ENCODE results near the gene NKIRAS2. TPM values are rescaled to one million over a fixed set of nuclear protein-coding genes. Genes with fewer than 3 reads are reported as not detected.

NKIRAS2 gene
- total RNA-seq, 1 experiment from 2014 or later: 38.3 TPM

- TF ChIP-seq CTCF (conservative IDR thresholded peaks at IDR 0.05): no peak
- TF ChIP-seq EZH2 (IDR thresholded peaks at IDR 0.05; ENCODE audit: low read depth): no peak
- ChIA-PET POLR2A (ENCODE audit: unreplicated experiment) (no interaction called here), CTCF (no interaction called here)
- Histone ChIP-seq H3K27me3 (ENCODE audit: insufficient read depth, low read depth) (no peaks in the 10 kb centered on the region), H4K20me1 (ENCODE audit: insufficient read depth) (no peaks in the 10 kb centered on the region), H3F3A (ENCODE audit: insufficient read depth, low read depth) (no peaks in the 10 kb centered on the region), H3K27ac (no peak overlapping the region), H3K4me2 (no peak overlapping the region), H3K4me1 (replicated peaks; ENCODE audit: insufficient read depth) (no peaks in the 10 kb centered on the region), H3K9me2 (ENCODE audit: insufficient read depth) (no peaks in the 10 kb centered on the region), H3K9me3 (ENCODE audit: insufficient read depth, low read depth) (no peaks in the 10 kb centered on the region), H2AFZ (no peak overlapping the region), H3K79me2 (ENCODE audit: low read depth) (no peaks in the 10 kb centered on the region), H3K4me3 (no peak overlapping the region), H3K36me3 (ENCODE audit: low read depth) (no peaks in the 10 kb centered on the region)
- DNase-seq: no peak
- no TSS peak for BruUV-seq (replicated peaks)
- intact Hi-C loops (cut with micrococcal nuclease; ENCODE audit: unreplicated experiment): no loop called here
Observed at GRCh38 chr17:42042598-42043319, 22.9 kb downstream of the NKIRAS2 start.

- Histone ChIP-seq H3K79me2 (ENCODE audit: low read depth) (no peaks in the 10 kb centered on the region), H3F3A (ENCODE audit: insufficient read depth, low read depth) (no peaks in the 10 kb centered on the region), H4K20me1 (ENCODE audit: insufficient read depth) (no peaks in the 10 kb centered on the region), H3K9me2 (ENCODE audit: insufficient read depth) (no peaks in the 10 kb centered on the region), H3K4me3 (no peak overlapping the region), H3K27ac (no peak overlapping the region), H3K9me3 (ENCODE audit: insufficient read depth, low read depth) (no peaks in the 10 kb centered on the region), H3K4me2 (no peak overlapping the region), H3K36me3 (ENCODE audit: low read depth) (no peaks in the 10 kb centered on the region), H2AFZ (no peak overlapping the region), H3K4me1 (replicated peaks; ENCODE audit: insufficient read depth) (0 out of 2 replicates have a peak, but pooled peaks cover under 1% of the 10 kb centered on the region), H3K27me3 (ENCODE audit: insufficient read depth, low read depth) (no peaks in the 10 kb centered on the region)
- CTCF ChIA-PET: no interaction called here
- no peak for DNase-seq
- TF ChIP-seq EZH2 (IDR thresholded peaks at IDR 0.05; ENCODE audit: low read depth): no peak
- intact Hi-C loops (cut with micrococcal nuclease; ENCODE audit: unreplicated experiment): no loop called here
- no TSS peak for BruUV-seq (replicated peaks)
- POLR2A ChIA-PET (ENCODE audit: unreplicated experiment): no interaction called here
Observed at GRCh38 chr17:42045719-42046118, 25.8 kb downstream of the NKIRAS2 start.

- Histone ChIP-seq H3K9me2 (ENCODE audit: insufficient read depth) (no peaks in the 10 kb centered on the region), H3F3A (ENCODE audit: insufficient read depth, low read depth) (no peaks in the 10 kb centered on the region), H3K27ac (no peak overlapping the region), H3K4me2 (no peak overlapping the region), H3K4me3 (no peak overlapping the region), H3K9me3 (ENCODE audit: insufficient read depth, low read depth) (no peaks in the 10 kb centered on the region), H2AFZ (no peak overlapping the region), H3K4me1 (replicated peaks; ENCODE audit: insufficient read depth) (0 out of 2 replicates have a peak, but pooled peaks cover 3% of the 10 kb centered on the region), H4K20me1 (ENCODE audit: insufficient read depth) (no peaks in the 10 kb centered on the region), H3K79me2 (ENCODE audit: low read depth) (no peaks in the 10 kb centered on the region), H3K36me3 (ENCODE audit: low read depth) (no peaks in the 10 kb centered on the region), H3K27me3 (ENCODE audit: insufficient read depth, low read depth) (no peaks in the 10 kb centered on the region)
- intact Hi-C loops (cut with micrococcal nuclease; ENCODE audit: unreplicated experiment): no loop called here
- BruUV-seq (replicated peaks): no TSS peak
- TF ChIP-seq CTCF (conservative IDR thresholded peaks at IDR 0.05) (no peak), EZH2 (IDR thresholded peaks at IDR 0.05; ENCODE audit: low read depth) (no peak)
- CTCF ChIA-PET: no interaction called here
- POLR2A ChIA-PET (ENCODE audit: unreplicated experiment): no interaction called here
- no peak for DNase-seq
Observed at GRCh38 chr17:42047343-42047742, 27.5 kb downstream of the NKIRAS2 start.
